WTC11 (cell line): ENCODE results near the gene CYYR1. TPM values are rescaled to one million over a fixed set of nuclear protein-coding genes. Genes with fewer than 3 reads are reported as not detected.

ENCODE experiments used
- ATAC-seq: fragments of 200-7000 bp; cut with Tn5 transposase; 2 replicates; pipeline ENCODE4 v1.10.0; 2021; ENCODE audit warnings: mild to moderate bottlenecking, moderate library complexity
- CTCF ChIA-PET: fragments of 300-600 bp; sonication (Branson Sonifier 250); formaldehyde crosslinking; loops from one replicate; lab custom pipeline; 2021; ENCODE audit warnings: antibody characterized with exemption; lab: Charles Lee
- POLR2A ChIA-PET: fragments of 350-600 bp; sonication (Branson Sonifier 250); formaldehyde crosslinking; loops from one replicate; lab custom pipeline; 2021; ENCODE audit warnings: antibody characterized with exemption; lab: Charles Lee
- DNase-seq: peaks from one replicate; pipeline ENCODE4 v3.0.0; 2021; ENCODE audit warnings: low spot score
- H3K27ac Mint-ChIP-seq: 2 replicates; pipeline ENCODE4 v1.8.0; 2021; ENCODE audit warnings: mixed read lengths
- H3K27me3 Mint-ChIP-seq: 2 replicates; pipeline ENCODE4 v1.8.0; 2021; ENCODE audit warnings: low read depth, mild to moderate bottlenecking, moderate library complexity, mixed read lengths
- H3K36me3 Mint-ChIP-seq: 2 replicates; pipeline ENCODE4 v1.8.0; 2021; ENCODE audit warnings: mixed read lengths
- H3K4me1 Mint-ChIP-seq: 2 replicates; pipeline ENCODE4 v1.8.0; 2022; ENCODE audit warnings: mixed read lengths
- H3K4me3 Mint-ChIP-seq: 2 replicates; pipeline ENCODE4 v1.8.0; 2021; ENCODE audit warnings: mild to moderate bottlenecking, moderate library complexity, mixed read lengths
- H3K9me3 Mint-ChIP-seq: 2 replicates; pipeline ENCODE4 v1.8.0; 2021; ENCODE audit warnings: mixed read lengths
- AFF4 ChIP-seq: sonication (generic); formaldehyde crosslinking; IDR thresholded peaks from 2 replicates; pipeline ENCODE4 v1.8.1; 2023; ENCODE audit warnings: mild to moderate bottlenecking, missing genetic modification reagents, borderline replicate concordance
- ATF6 ChIP-seq: sonication (generic); formaldehyde crosslinking; IDR thresholded peaks from 2 replicates; pipeline ENCODE4 v1.8.1; 2023; ENCODE audit warnings: mild to moderate bottlenecking, missing genetic modification reagents
- ELF4 ChIP-seq: sonication (generic); formaldehyde crosslinking; IDR thresholded peaks from 2 replicates; pipeline ENCODE4 v1.8.1; 2022; ENCODE audit warnings: low read depth, mild to moderate bottlenecking, moderate library complexity, missing genetic modification reagents
- ERG ChIP-seq: fragments of 250-450 bp; sonication (Bioruptor Pico); IDR thresholded peaks from 2 replicates; pipeline ENCODE4 v1.8.0; 2021; ENCODE audit warnings: mild to moderate bottlenecking
- GTF2I ChIP-seq: fragments of 250-450 bp; sonication (Bioruptor Pico); conservative IDR thresholded peaks from 2 replicates; pipeline ENCODE4 v1.4.0; 2021; ENCODE audit warnings: mild to moderate bottlenecking
- MYBL2 ChIP-seq: sonication (generic); formaldehyde crosslinking; IDR thresholded peaks from 2 replicates; pipeline ENCODE4 v1.8.1; 2023; ENCODE audit warnings: mild to moderate bottlenecking, moderate library complexity, missing genetic modification reagents
- PREB ChIP-seq: sonication (generic); formaldehyde crosslinking; IDR thresholded peaks from 2 replicates; pipeline ENCODE4 v1.8.1; 2022; ENCODE audit warnings: mild to moderate bottlenecking, missing genetic modification reagents, moderate library complexity, borderline replicate concordance
- TEAD1 ChIP-seq: sonication (generic); formaldehyde crosslinking; IDR thresholded peaks from 2 replicates; pipeline ENCODE4 v1.8.0; 2022; ENCODE audit warnings: mild to moderate bottlenecking, missing genetic modification reagents
- USF1 ChIP-seq: sonication (generic); formaldehyde crosslinking; IDR thresholded peaks from 2 replicates; pipeline ENCODE4 v1.8.0; 2022; ENCODE audit warnings: mild to moderate bottlenecking, missing genetic modification reagents
- ZNF138 ChIP-seq: sonication (generic); formaldehyde crosslinking; conservative IDR thresholded peaks from 2 replicates; pipeline ENCODE4 v1.8.1; 2022; ENCODE audit warnings: mild to moderate bottlenecking, moderate library complexity, missing genetic modification reagents
- ZNF219 ChIP-seq: sonication (generic); formaldehyde crosslinking; IDR thresholded peaks from 2 replicates; pipeline ENCODE4 v1.8.0; 2023; ENCODE audit warnings: missing genetic modification reagents, mild to moderate bottlenecking, borderline replicate concordance
- total RNA-seq: library from RNA; stranded (reverse); gene quantifications from 3 replicates; pipeline ENCODE4 v1.2.3, GENCODE V29; 2021

CYYR1 gene
- total RNA-seq, 1 experiment from 2014 or later = 29.3 TPM

GRCh38 chr21:26457817-26458216 lies 115.3 kb downstream of the CYYR1 start (continued):
- no peak for TF ChIP-seq ERG (CRISPR knock-in tag)
- TF ChIP-seq USF1 (CRISPR knock-in tag) = no peak
- TF ChIP-seq PREB = no peak
- TF ChIP-seq ELF4 = no peak
- no peak for TF ChIP-seq ATF6

- no peaks in the 10 kb centered on the region for H3K27me3 Mint-ChIP-seq
- CTCF ChIA-PET = no interaction called here
Measured at GRCh38 chr21:26453267-26453666, 119.8 kb downstream of the CYYR1 start.

More at GRCh38 chr21:26453267-26453666, 119.8 kb downstream of the CYYR1 start:
- H3K9me3 Mint-ChIP-seq = no peaks in the 10 kb centered on the region
- peaks cover 3% of the 10 kb centered on the region; the same call in 1 of the 2 replicates for H3K4me1 Mint-ChIP-seq
- H3K4me3 Mint-ChIP-seq = no peak overlapping the region
- H3K27ac Mint-ChIP-seq = no peak overlapping the region
- no peak for TF ChIP-seq ZNF138 (CRISPR knock-in tag)
- TF ChIP-seq MYBL2 = no peak
- no peak for TF ChIP-seq AFF4 (CRISPR knock-in tag)
- no peak for TF ChIP-seq TEAD1 (CRISPR knock-in tag)
- no peak for TF ChIP-seq ERG (CRISPR knock-in tag)
- TF ChIP-seq ZNF219 (CRISPR knock-in tag) = no peak
- TF ChIP-seq GTF2I (CRISPR knock-in tag) = no peak
- TF ChIP-seq, all 79 proteins: peak for 0
- POLR2A ChIA-PET = interaction anchor here (0.5 kb wide), 1 partner anchor 364 kb away, joined by 4 read pairs; no protein-coding TSS in a partner anchor
- H3K36me3 Mint-ChIP-seq = no peaks in the 10 kb centered on the region
- DNase-seq (no peak), ATAC-seq (no peak)
